Mesodermal cell (in vitro differentiated cells): ENCODE results near the gene MICALL1.

Source experiments
- H3K27ac ChIP-seq: 2 replicates; pipeline ENCODE4 v1.7.0; 2013; ENCODE audit warnings: mild to moderate bottlenecking, low read depth, low read length, moderate library complexity; ENCODE audit not compliant: severe bottlenecking
- H3K36me3 ChIP-seq: 2 replicates; pipeline ENCODE4 v1.7.1; 2013; ENCODE audit warnings: mild to moderate bottlenecking, low read length, moderate library complexity; ENCODE audit not compliant: control insufficient read depth, insufficient read depth
- H3K4me1 ChIP-seq: one replicate; pipeline ENCODE4 v1.7.1; 2013; ENCODE audit warnings: mild to moderate bottlenecking, low read length; ENCODE audit not compliant: insufficient read depth, control insufficient read depth, poor library complexity, severe bottlenecking
- H3K4me3 ChIP-seq: 2 replicates; pipeline ENCODE4 v1.7.0; 2013; ENCODE audit warnings: low read length, control low read depth, mild to moderate bottlenecking; ENCODE audit not compliant: insufficient read depth, poor library complexity, severe bottlenecking; ENCODE audit errors: extremely low read depth
- H3K9me3 ChIP-seq: 2 replicates; pipeline ENCODE4 v1.7.1; 2013; ENCODE audit warnings: mild to moderate bottlenecking, low read length, moderate library complexity; ENCODE audit not compliant: control insufficient read depth
- WGBS, 2 experiments: methylation state at CpG; one replicate each; pipeline ENCODE4 v1.1.5; 2013; ENCODE audit warnings: missing lambda C conversion rate in 2 of 2; ENCODE audit not compliant: insufficient coverage in 2 of 2; 5-methylcytosine and 5-hydroxymethylcytosine counted together

The MICALL1 gene

GRCh38 chr22:37986371-37986770, 80.3 kb downstream of the MICALL1 start:
- Histone ChIP-seq H3K9me3 (no peaks in the 10 kb centered on the region), H3K4me3 (no peak overlapping the region), H3K27ac (no peak overlapping the region), H3K4me1 (no peaks in the 10 kb centered on the region), H3K36me3 (no peaks in the 10 kb centered on the region)
- WGBS, 2 experiments: 82 to 100% methylated on average over 2 to 3 of the region's 7 CpGs

GRCh38 chr22:37989146-37990045, 83.3 kb downstream of the MICALL1 start:
- H3K4me1 ChIP-seq: no peaks in the 10 kb centered on the region
- H3K4me3 ChIP-seq: no peak overlapping the region
- H3K9me3 ChIP-seq: no peaks in the 10 kb centered on the region
- H3K27ac ChIP-seq: no peak overlapping the region
- no peaks in the 10 kb centered on the region for H3K36me3 ChIP-seq
- WGBS, 2 experiments: 87 to 99% methylated on average over 8 to 9 of the region's 14 CpGs

- Histone ChIP-seq H3K27ac (no peak overlapping the region), H3K36me3 (no peaks in the 10 kb centered on the region), H3K4me3 (no peak overlapping the region), H3K9me3 (no peaks in the 10 kb centered on the region), H3K4me1 (no peaks in the 10 kb centered on the region)
- 90 to 96% methylated on average over 4 to 5 of the region's 5 CpGs for WGBS, 2 experiments
Measured at GRCh38 chr22:37990301-37990700, 84.2 kb downstream of the MICALL1 start.

GRCh38 chr22:37990862-37991261, 84.8 kb downstream of the MICALL1 start:
- peaks cover 3% of the 10 kb centered on the region for H3K4me1 ChIP-seq
- no peaks in the 10 kb centered on the region for H3K9me3 ChIP-seq
- 100% methylated on average over 2 to 3 of the region's 7 CpGs for WGBS, 2 experiments
- no peak overlapping the region for H3K4me3 ChIP-seq
- no peak overlapping the region for H3K27ac ChIP-seq
- no peaks in the 10 kb centered on the region for H3K36me3 ChIP-seq

- Histone ChIP-seq H3K27ac (no peak overlapping the region), H3K4me1 (peaks cover 5% of the 10 kb centered on the region), H3K4me3 (no peak overlapping the region), H3K9me3 (no peaks in the 10 kb centered on the region), H3K36me3 (no peaks in the 10 kb centered on the region)
- WGBS, 2 experiments: 84 to 88% methylated on average over 5 to 6 of the region's 6 CpGs
Measured at GRCh38 chr22:37991731-37992442, 85.8 kb downstream of the MICALL1 start.
